GM23338 (cell line): ENCODE results near the gene RNFT2. TPM values are rescaled to one million over a fixed set of nuclear protein-coding genes. Genes with fewer than 3 reads are reported as not detected.

Source experiments
- ATAC-seq: fragments of 200-7000 bp; cut with Tn5 transposase; 3 replicates; pipeline ENCODE4 v1.9.1; 2020
- DNase-seq: peaks from one replicate; pipeline ENCODE4 v3.0.0-alpha.2; 2015; ENCODE audit warnings: low spot score
- H2AFZ ChIP-seq: fragments of 200-600 bp; sonication (generic); 2 replicates; pipeline ENCODE4 v1.8.0; 2016; ENCODE audit warnings: antibody characterized with exemption, mild to moderate bottlenecking, moderate library complexity
- H3F3A ChIP-seq: fragments of 200-600 bp; sonication (generic); replicated peaks from 2 replicates; pipeline ENCODE4 v1.8.0; 2017; ENCODE audit warnings: antibody characterized with exemption, mixed run types, low read depth
- H3K27ac ChIP-seq: fragments of 200-600 bp; sonication (generic); 2 replicates; pipeline ENCODE4 v1.6.1; 2016; ENCODE audit warnings: low read depth
- H3K27me3 ChIP-seq: fragments of 200-600 bp; sonication (generic); 2 replicates; pipeline ENCODE4 v1.8.0; 2016; ENCODE audit warnings: mild to moderate bottlenecking, mixed run types, moderate library complexity; ENCODE audit not compliant: insufficient read depth
- H3K36me3 ChIP-seq: fragments of 200-600 bp; sonication (generic); 2 replicates; pipeline ENCODE4 v1.8.0; 2016; ENCODE audit warnings: mild to moderate bottlenecking; ENCODE audit not compliant: insufficient read depth
- H3K4me1 ChIP-seq: fragments of 200-600 bp; sonication (generic); 2 replicates; pipeline ENCODE4 v1.8.0; 2016; ENCODE audit warnings: mild to moderate bottlenecking, moderate library complexity; ENCODE audit not compliant: insufficient read depth
- H3K4me2 ChIP-seq: fragments of 200-600 bp; sonication (generic); 2 replicates; pipeline ENCODE4 v1.7.1; 2017; ENCODE audit warnings: mixed run types
- H3K4me3 ChIP-seq: fragments of 200-600 bp; sonication (generic); 2 replicates; pipeline ENCODE4 v1.6.1; 2016; ENCODE audit warnings: mixed run types
- H3K79me2 ChIP-seq: fragments of 200-600 bp; sonication (generic); replicated peaks from 2 replicates; pipeline ENCODE4 v1.8.0; 2017; ENCODE audit warnings: mild to moderate bottlenecking; ENCODE audit not compliant: insufficient read depth
- H3K9me2 ChIP-seq: fragments of 200-600 bp; sonication (generic); 2 replicates; pipeline ENCODE4 v1.8.0; 2017; ENCODE audit not compliant: insufficient read depth
- H4K20me1 ChIP-seq: fragments of 200-600 bp; sonication (generic); replicated peaks from 2 replicates; pipeline ENCODE4 v1.8.0; 2017; ENCODE audit warnings: mild to moderate bottlenecking; ENCODE audit not compliant: insufficient read depth
- H3K27ac Mint-ChIP-seq: 2 replicates; pipeline ENCODE4 v1.8.0; 2020; ENCODE audit warnings: inconsistent platforms, mild to moderate bottlenecking, moderate library complexity, mixed read lengths
- H3K27me3 Mint-ChIP-seq: 3 replicates; pipeline ENCODE4 v1.8.0; 2022; ENCODE audit warnings: low read depth, mild to moderate bottlenecking, moderate library complexity, mixed read lengths, inconsistent platforms; ENCODE audit not compliant: insufficient read depth, poor library complexity
- H3K36me3 Mint-ChIP-seq: 3 replicates; pipeline ENCODE4 v1.8.0; 2021; ENCODE audit warnings: low read depth, mild to moderate bottlenecking, inconsistent platforms, moderate library complexity, mixed read lengths
- H3K4me1 Mint-ChIP-seq: 3 replicates; pipeline ENCODE4 v1.8.0; 2020; ENCODE audit warnings: mild to moderate bottlenecking, inconsistent platforms, mixed read lengths
- H3K4me3 Mint-ChIP-seq: 3 replicates; pipeline ENCODE4 v1.8.0; 2021; ENCODE audit warnings: moderate library complexity, mild to moderate bottlenecking, inconsistent platforms, mixed read lengths
- H3K9me3 Mint-ChIP-seq: 3 replicates; pipeline ENCODE4 v1.8.0; 2020; ENCODE audit warnings: moderate library complexity, mild to moderate bottlenecking, inconsistent platforms, mixed read lengths
- JUNB ChIP-seq: IDR thresholded peaks from one replicate; pipeline ENCODE4 v1.6.1; 2016; ENCODE audit warnings: antibody characterized with exemption; ENCODE audit not compliant: unreplicated experiment
- NANOG ChIP-seq: IDR thresholded peaks from 2 replicates; pipeline ENCODE4 v1.6.1; 2016; ENCODE audit warnings: antibody characterized with exemption, borderline replicate concordance
- POLR2AphosphoS5 ChIP-seq: IDR thresholded peaks from 2 replicates; pipeline ENCODE4 v1.6.1; 2016; ENCODE audit warnings: antibody characterized with exemption, low read depth
- polyA plus RNA-seq: library from polyadenylated mRNA; unstranded; fragments of >200 nt; fragmentation: Nextera tagmentation; extraction: Ambion mirVana; gene quantifications from 2 replicates; pipeline ENCODE4 v1.2.1, GENCODE V29; 2016
- small RNA-seq: library from RNA; depleted of rRNA; stranded (forward); fragments of <200 nt; gene quantifications from one replicate; pipeline ENCODE3, GENCODE V24; 2014; ENCODE audit warnings: low replicate concordance
- total RNA-seq: library from RNA; depleted of rRNA; stranded (reverse); fragments of >200 nt; shearing (Covaris generic); gene quantifications from 2 replicates; pipeline ENCODE4 v1.2.3, GENCODE V29; 2014; rRNA removed
- TF ChIP-seq, protein P1 (sequence below): IDR thresholded peaks from 2 replicates; pipeline ENCODE4 v1.6.1; 2016; ENCODE audit warnings: antibody characterized with exemption

RNFT2 gene
- total and polyA plus RNA-seq, 2 experiments from 2014 or later: 19.3 to 22.9 TPM

GRCh38 chr12:116898669-116899068, 160.6 kb downstream of the RNFT2 start:
- DNase-seq: no peak
- no peaks in the 10 kb centered on the region for H3K79me2 ChIP-seq
- no peaks in the 10 kb centered on the region for H3K4me1 Mint-ChIP-seq
- no peaks in the 10 kb centered on the region for H3K9me3 Mint-ChIP-seq
- no peak overlapping the region for H3K4me2 ChIP-seq
- no peaks in the 10 kb centered on the region for H4K20me1 ChIP-seq
- H3K4me3 ChIP-seq: no peak overlapping the region
- H3K36me3 Mint-ChIP-seq: no peaks in the 10 kb centered on the region
- no peak overlapping the region for H3K4me3 Mint-ChIP-seq
- H2AFZ ChIP-seq: no peak overlapping the region
- H3F3A ChIP-seq: no peaks in the 10 kb centered on the region
- H3K36me3 ChIP-seq: no peaks in the 10 kb centered on the region
- peaks cover 1% of the 10 kb centered on the region for H3K27me3 Mint-ChIP-seq
- no peaks in the 10 kb centered on the region for H3K9me2 ChIP-seq
- no peak overlapping the region for H3K27ac Mint-ChIP-seq
- H3K27me3 ChIP-seq: no peaks in the 10 kb centered on the region
- H3K4me1 ChIP-seq: no peaks in the 10 kb centered on the region
- TF ChIP-seq NANOG (no peak), POLR2AphosphoS5 (no peak)
- no peak overlapping the region for H3K27ac ChIP-seq
- no peak; the same call in 2 of the 3 replicates for ATAC-seq

- H3K4me3 Mint-ChIP-seq: no peak overlapping the region
- Histone ChIP-seq H2AFZ (no peak overlapping the region), H3K4me3 (no peak overlapping the region), H4K20me1 (no peaks in the 10 kb centered on the region), H3K9me2 (no peaks in the 10 kb centered on the region), H3K79me2 (no peaks in the 10 kb centered on the region), H3K4me1 (no peaks in the 10 kb centered on the region), H3F3A (no peaks in the 10 kb centered on the region), H3K27ac (no peak overlapping the region), H3K36me3 (no peaks in the 10 kb centered on the region), H3K4me2 (no peak overlapping the region), H3K27me3 (no peaks in the 10 kb centered on the region)
- DNase-seq (no peak), ATAC-seq (no peak)
- no peaks in the 10 kb centered on the region for H3K36me3 Mint-ChIP-seq
- no peak overlapping the region for H3K27ac Mint-ChIP-seq
- H3K27me3 Mint-ChIP-seq: peaks cover 1% of the 10 kb centered on the region
- H3K4me1 Mint-ChIP-seq: peaks cover under 1% of the 10 kb centered on the region; the same call in 2 of the 3 replicates
- TF ChIP-seq, protein P1, sequence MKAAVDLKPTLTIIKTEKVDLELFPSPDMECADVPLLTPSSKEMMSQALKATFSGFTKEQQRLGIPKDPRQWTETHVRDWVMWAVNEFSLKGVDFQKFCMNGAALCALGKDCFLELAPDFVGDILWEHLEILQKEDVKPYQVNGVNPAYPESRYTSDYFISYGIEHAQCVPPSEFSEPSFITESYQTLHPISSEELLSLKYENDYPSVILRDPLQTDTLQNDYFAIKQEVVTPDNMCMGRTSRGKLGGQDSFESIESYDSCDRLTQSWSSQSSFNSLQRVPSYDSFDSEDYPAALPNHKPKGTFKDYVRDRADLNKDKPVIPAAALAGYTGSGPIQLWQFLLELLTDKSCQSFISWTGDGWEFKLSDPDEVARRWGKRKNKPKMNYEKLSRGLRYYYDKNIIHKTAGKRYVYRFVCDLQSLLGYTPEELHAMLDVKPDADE: no peak
- no peak for TF ChIP-seq JUNB
- no peaks in the 10 kb centered on the region for H3K9me3 Mint-ChIP-seq
Observed at GRCh38 chr12:116901612-116902011, 163.5 kb downstream of the RNFT2 start.

Small RNAs within 50 kb of the gene (small RNA-seq; reads per million reads assigned to genes)
- gene RNU6-558P: not detected

Other genes starting within 250 kb of the RNFT2 start
- 0.54 and 1.3 TPM in 2 replicates for gene MAP1LC3B2, start 178.9 kb upstream of the RNFT2 start, total RNA-seq
- 6.7 and 9.4 TPM in 2 replicates for gene MAP1LC3B2, start 178.9 kb upstream of the RNFT2 start, polyA plus RNA-seq
- gene SPRING1, start 246 bp upstream of the RNFT2 start, total RNA-seq: 51.3 and 57.1 TPM in 2 replicates
- gene SPRING1, start 246 bp upstream of the RNFT2 start, polyA plus RNA-seq: 6.6 and 8.2 TPM in 2 replicates
- gene HRK, start 143.1 kb downstream of the RNFT2 start, total RNA-seq: 1.0 and 1.9 TPM in 2 replicates
- 1.7 and 1.9 TPM in 2 replicates for gene HRK, start 143.1 kb downstream of the RNFT2 start, polyA plus RNA-seq
- 12.9 and 13.9 TPM in 2 replicates for gene FBXW8, start 172.6 kb downstream of the RNFT2 start, total RNA-seq
- gene FBXW8, start 172.6 kb downstream of the RNFT2 start, polyA plus RNA-seq: 4.6 and 4.7 TPM in 2 replicates